GM10266 (cell line): ENCODE results near the gene LRRC52.
A peak's percentile ranks its signal among the peaks of the same experiment; 100 is the strongest.
"Not testable (repeated sequence)": the region's sequence is repeated elsewhere in the genome, so short reads cannot be mapped to it uniquely, and the experiment has no call there.

Experiments used
- DNase-seq: peaks from one replicate; pipeline ENCODE4 v3.0.0; 2012; ENCODE audit errors: extremely low spot score
- CTCF ChIP-seq: IDR thresholded peaks from 2 replicates; pipeline ENCODE4 v1.5.1; 2012; ENCODE audit warnings: mild to moderate bottlenecking, low read depth; ENCODE audit not compliant: control insufficient read depth, insufficient read depth; ENCODE audit errors: missing control alignments

LRRC52 gene

GRCh38 chr1:165586398-165586797, 42.6 kb downstream of the LRRC52 start:
- DNase-seq = no peak
- TF ChIP-seq CTCF = no peak

- DNase-seq = not testable (repeated sequence)
These were observed 47.6 kb downstream of the LRRC52 start for GRCh38 chr1:165591391-165591790.

GRCh38 chr1:165592945-165593823, 49.4 kb downstream of the LRRC52 start:
- DNase-seq = peak; percentile 67
- peak; percentile 80 for TF ChIP-seq CTCF

GRCh38 chr1:165595246-165595938, 51.6 kb downstream of the LRRC52 start:
- DNase-seq = no peak
- TF ChIP-seq CTCF = no peak

GRCh38 chr1:165597883-165598675, 54.3 kb downstream of the LRRC52 start:
- peak; percentile 90 for DNase-seq
- TF ChIP-seq CTCF = no peak

- no peak for TF ChIP-seq CTCF
- DNase-seq = no peak
These were observed 54.9 kb downstream of the LRRC52 start for GRCh38 chr1:165598676-165599059.

- no peak for DNase-seq
- no peak for TF ChIP-seq CTCF
These were observed 57.0 kb downstream of the LRRC52 start for GRCh38 chr1:165600793-165601192.
